Liver (tissue), 3 donors: ENCODE results near the gene RELCH.

Experiments used
- CTCF ChIP-seq: fragments of 150-350 bp; IDR thresholded peaks from 2 replicates; pipeline ENCODE4 v1.5.1; 2017; ENCODE audit warnings: improper control_type of control experiment, low read depth, low read length; ENCODE audit not compliant: missing input control
- JUND ChIP-seq, 2 donors: IDR thresholded peaks; 2 replicates each; pipeline ENCODE4 v1.6.1; 2016; ENCODE audit warnings: antibody characterized with exemption in 2 of 2
- MAX ChIP-seq: IDR thresholded peaks from 2 replicates; pipeline ENCODE4 v1.6.1; 2016; ENCODE audit warnings: antibody characterized with exemption
- SP1 ChIP-seq: IDR thresholded peaks from 2 replicates; pipeline ENCODE4 v1.6.1; 2018; ENCODE audit warnings: antibody characterized with exemption, mild to moderate bottlenecking
- TAF1 ChIP-seq: conservative IDR thresholded peaks from 2 replicates; pipeline ENCODE4 v1.6.1; 2016; ENCODE audit warnings: antibody characterized with exemption, mild to moderate bottlenecking
- YY1 ChIP-seq: IDR thresholded peaks from 2 replicates; pipeline ENCODE4 v1.6.1; 2016; ENCODE audit warnings: antibody characterized with exemption, mild to moderate bottlenecking
- ZBTB33 ChIP-seq: IDR thresholded peaks from 2 replicates; pipeline ENCODE4 v1.6.1; 2016; ENCODE audit warnings: antibody characterized with exemption
- donor health status: healthy.
- donor health status: healthy.

GRCh38 chr18:62187543-62188510 is 772 bp downstream of the RELCH start:
- no peak for TF ChIP-seq CTCF
- TF ChIP-seq TAF1 = no peak
- no peak for TF ChIP-seq JUND (IDR thresholded peaks at IDR 0.05)
- TF ChIP-seq YY1 = peak; percentile 1
- TF ChIP-seq SP1 = no peak
- TF ChIP-seq MAX = no peak
- no peak for TF ChIP-seq ZBTB33
